HFFc6 (cell line): Measurements from ENCODE around the gene BANK1. TPM values are rescaled to one million over a fixed set of nuclear protein-coding genes. Genes with fewer than 3 reads are reported as not detected.

Experiments
- DNase-seq: peaks from one replicate; pipeline ENCODE4 v3.0.0-alpha.2; 2018
- H3K27ac Mint-ChIP-seq: 2 replicates; pipeline ENCODE4 v1.8.0; 2020; ENCODE audit warnings: mild to moderate bottlenecking, mixed read lengths
- H3K27me3 Mint-ChIP-seq: 2 replicates; pipeline ENCODE4 v1.8.0; 2021; ENCODE audit warnings: mild to moderate bottlenecking, moderate library complexity, mixed read lengths; ENCODE audit not compliant: insufficient read depth
- H3K36me3 Mint-ChIP-seq: 2 replicates; pipeline ENCODE4 v1.8.0; 2021; ENCODE audit warnings: low read depth, mixed read lengths
- H3K4me1 Mint-ChIP-seq: 2 replicates; pipeline ENCODE4 v1.8.0; 2020; ENCODE audit warnings: low read depth, mixed read lengths
- H3K4me3 Mint-ChIP-seq: 2 replicates; pipeline ENCODE4 v1.8.0; 2020; ENCODE audit warnings: mild to moderate bottlenecking, moderate library complexity, mixed read lengths
- H3K9me3 Mint-ChIP-seq: 2 replicates; pipeline ENCODE4 v1.8.0; 2020; ENCODE audit warnings: mild to moderate bottlenecking, mixed read lengths
- CTCF ChIP-seq: fragments of 200-600 bp; sonication (generic); IDR thresholded peaks from 2 replicates; pipeline ENCODE4 v1.5.0; 2021; ENCODE audit warnings: antibody characterized with exemption, mild to moderate bottlenecking
- total RNA-seq, 6 experiments: library from RNA; stranded (reverse); fragmentation: NEBNext Ultra II Directional; extraction: Animal tissue kit (Norgen Biotek cat#: 25700); gene quantifications; 2 replicates in 1 of 6; 3 replicates in 5 of 6; pipeline ENCODE4 v1.2.3, GENCODE V29; 2021

Gene BANK1
- total RNA-seq, 6 experiments from 2014 or later: 0.14 to 0.28 (median 0.17) TPM; not detected in 3

GRCh38 chr4:102047616-102048015 is 257.1 kb downstream of the BANK1 start:
- Mint-ChIP-seq H3K27me3 (0 out of 2 replicates have a peak, but pooled peaks cover 2% of the 10 kb centered on the region), H3K4me1 (no peaks in the 10 kb centered on the region), H3K27ac (no peak overlapping the region), H3K4me3 (no peak overlapping the region), H3K36me3 (no peaks in the 10 kb centered on the region), H3K9me3 (no peaks in the 10 kb centered on the region)
- DNase-seq: no peak
- no peak for TF ChIP-seq CTCF

DNA sequence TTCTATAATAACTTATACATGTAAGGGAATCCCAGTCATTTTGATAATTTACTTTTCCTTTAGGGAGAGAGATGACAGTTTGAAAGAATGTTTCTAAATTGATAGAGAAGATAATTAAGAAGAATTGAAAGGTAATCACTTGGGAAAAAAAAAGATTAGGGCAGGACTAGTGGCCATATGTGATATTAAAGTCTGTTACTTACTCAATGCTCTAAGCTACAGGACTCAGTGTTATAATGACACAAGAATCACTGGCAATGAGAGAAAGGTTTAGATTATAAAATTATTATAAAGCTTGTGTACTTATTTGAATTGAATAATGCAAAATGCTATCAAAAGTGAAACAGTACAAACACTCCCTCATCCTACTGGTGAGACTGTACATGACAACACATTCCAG is 265.3 kb downstream of the BANK1 start:
- H3K4me1 Mint-ChIP-seq: no peaks in the 10 kb centered on the region
- no peak overlapping the region for H3K4me3 Mint-ChIP-seq
- DNase-seq: no peak
- H3K9me3 Mint-ChIP-seq: no peaks in the 10 kb centered on the region
- peak; percentile 27 for TF ChIP-seq CTCF
- no peak overlapping the region for H3K27ac Mint-ChIP-seq
- H3K36me3 Mint-ChIP-seq: no peaks in the 10 kb centered on the region
- H3K27me3 Mint-ChIP-seq: peaks cover 2% of the 10 kb centered on the region; the same call in 1 of the 2 replicates

DNA sequence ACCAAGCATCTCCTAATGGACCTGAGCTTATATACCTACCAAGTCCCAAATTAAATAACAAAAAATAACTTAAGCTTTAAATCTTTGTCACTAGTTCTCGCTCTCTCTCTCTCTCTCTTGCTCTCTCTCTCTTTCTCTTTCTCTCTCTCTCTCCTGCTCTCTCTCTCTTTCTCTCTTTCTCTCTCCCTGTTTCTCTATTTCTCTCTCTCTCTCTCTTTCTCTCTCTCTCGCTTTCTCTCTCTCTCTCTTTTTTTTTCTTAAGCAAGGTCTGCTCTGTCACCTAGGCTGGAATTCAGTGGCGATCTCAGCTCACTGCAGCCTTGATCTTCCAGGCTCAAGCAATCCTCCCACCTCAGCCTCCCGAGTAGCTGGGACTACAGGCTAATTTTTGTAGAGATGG is 266.6 kb downstream of the BANK1 start:
- no peaks in the 10 kb centered on the region for H3K9me3 Mint-ChIP-seq
- H3K27me3 Mint-ChIP-seq: peaks cover 1% of the 10 kb centered on the region; the same call in 1 of the 2 replicates
- TF ChIP-seq CTCF: no peak
- no peaks in the 10 kb centered on the region for H3K4me1 Mint-ChIP-seq
- DNase-seq: no peak
- no peaks in the 10 kb centered on the region for H3K36me3 Mint-ChIP-seq
- H3K27ac Mint-ChIP-seq: no peak overlapping the region
- H3K4me3 Mint-ChIP-seq: no peak overlapping the region

GRCh38 chr4:102061133-102061532 is 270.6 kb downstream of the BANK1 start:
- H3K27ac Mint-ChIP-seq: no peak overlapping the region
- no peak for TF ChIP-seq CTCF
- no peaks in the 10 kb centered on the region for H3K36me3 Mint-ChIP-seq
- DNase-seq: no peak
- peaks cover 4% of the 10 kb centered on the region; the same call in 1 of the 2 replicates for H3K9me3 Mint-ChIP-seq
- H3K27me3 Mint-ChIP-seq: peaks cover 1% of the 10 kb centered on the region; the same call in 1 of the 2 replicates
- H3K4me1 Mint-ChIP-seq: no peaks in the 10 kb centered on the region
- H3K4me3 Mint-ChIP-seq: no peak overlapping the region

- no peak for TF ChIP-seq CTCF
- no peak for DNase-seq
- peaks cover 1% of the 10 kb centered on the region for H3K27me3 Mint-ChIP-seq
- H3K27ac Mint-ChIP-seq: no peak overlapping the region
- no peak overlapping the region for H3K4me3 Mint-ChIP-seq
- no peaks in the 10 kb centered on the region for H3K4me1 Mint-ChIP-seq
- peaks cover 4% of the 10 kb centered on the region; the same call in 1 of the 2 replicates for H3K9me3 Mint-ChIP-seq
- H3K36me3 Mint-ChIP-seq: no peaks in the 10 kb centered on the region
Observed at GRCh38 chr4:102064747-102065442, 274.4 kb downstream of the BANK1 start.
